Retina (tissue), 1 donor: ENCODE measurements around the gene ZC3H4.
"Not testable (repeated sequence)": the region's sequence is repeated elsewhere in the genome, so short reads cannot be mapped to it uniquely, and the experiment has no call there.

ENCODE experiments used
- DNase-seq: peaks from one replicate; pipeline ENCODE4 v3.0.0-alpha.2; 2016

Gene ZC3H4

GRCh38 chr19:47112997-47113849, at the start of gene ZC3H4:
TSS of gene ZC3H4 (minus strand) at chr19:47113776. CDS start at chr19:47112584, 1,192 bp downstream.
- peak; percentile 98 for DNase-seq

DNA sequence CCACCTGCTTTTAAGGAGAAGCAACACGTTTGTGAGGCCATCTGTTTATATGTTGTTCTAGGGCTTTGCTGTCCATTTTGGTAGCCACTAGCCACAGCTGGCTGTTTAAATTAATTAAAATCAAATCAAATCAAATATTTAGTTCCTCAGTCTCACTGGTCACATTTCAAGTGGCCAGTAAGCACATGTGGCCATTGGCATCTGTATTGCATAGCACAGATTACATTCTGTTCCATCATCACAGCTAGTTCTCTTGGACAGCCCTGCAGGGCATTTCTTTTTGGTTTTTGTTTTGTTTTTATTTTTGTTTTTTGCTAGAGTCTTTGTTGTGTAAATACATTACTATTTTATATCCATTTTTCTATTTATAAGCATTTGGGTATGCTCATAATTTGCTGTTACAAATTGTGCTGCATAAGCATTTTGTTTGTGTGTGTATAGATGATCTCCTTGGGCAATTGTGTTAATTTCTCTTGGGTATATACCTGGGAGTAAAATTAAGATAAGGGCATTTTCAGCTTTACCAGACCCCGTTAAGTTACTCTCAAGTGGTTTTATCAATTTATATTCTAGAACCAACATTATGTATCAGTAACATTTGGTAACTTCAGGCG, 48.4 kb upstream of the ZC3H4 start:
- no peak for DNase-seq

- DNase-seq, result no peak
Observed at GRCh38 chr19:47158879-47159503, 45.4 kb upstream of the ZC3H4 start.

- DNase-seq, result no peak
Observed at GRCh38 chr19:47158367-47158791, 44.8 kb upstream of the ZC3H4 start.

GRCh38 chr19:47157431-47158321, 44.1 kb upstream of the ZC3H4 start:
- peak; percentile 25 for DNase-seq

GRCh38 chr19:47156861-47157430, 43.4 kb upstream of the ZC3H4 start:
- no peak for DNase-seq

DNA sequence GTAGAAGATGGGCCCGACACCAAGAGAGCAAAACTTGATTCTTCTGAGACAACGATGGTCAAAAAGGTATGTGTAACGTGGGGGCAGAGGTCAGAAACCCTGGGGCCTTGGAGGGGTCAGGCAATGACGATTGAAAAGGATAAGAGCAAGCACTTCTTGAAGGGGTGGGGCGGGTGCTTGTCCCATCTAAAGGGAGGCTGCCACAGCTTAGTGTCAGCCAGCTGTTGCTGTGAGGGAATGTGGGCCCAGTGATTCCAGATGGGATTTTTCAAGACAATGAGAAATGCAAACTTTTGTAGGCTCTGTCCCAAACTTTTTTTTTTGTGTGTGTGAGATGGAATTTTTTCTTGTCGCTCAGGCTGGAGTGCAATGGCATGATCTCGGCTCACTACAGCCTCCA, 41.6 kb upstream of the ZC3H4 start:
- no peak for DNase-seq

DNA sequence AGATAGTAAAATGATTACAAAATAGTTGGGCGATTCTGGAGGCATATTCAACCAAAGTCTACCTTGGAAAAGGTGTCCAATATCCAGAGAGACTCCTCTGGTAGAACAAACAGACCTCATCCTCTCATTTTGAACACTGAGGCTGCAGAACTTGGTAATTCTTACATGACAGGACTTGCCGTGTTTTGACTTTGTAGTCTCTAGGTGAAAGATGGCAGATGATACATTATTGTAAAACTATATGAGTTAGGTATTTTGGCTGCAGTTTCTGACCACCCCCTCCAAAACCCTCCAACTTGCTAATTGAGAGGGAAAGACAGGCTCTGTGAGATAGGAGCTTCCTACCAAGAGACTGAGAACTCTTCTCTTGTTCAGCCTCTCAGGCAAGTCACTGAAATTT, 39.7 kb upstream of the ZC3H4 start:
- DNase-seq, result no peak

- no peak for DNase-seq
Observed at GRCh38 chr19:47152632-47153031, 39.1 kb upstream of the ZC3H4 start.

DNA sequence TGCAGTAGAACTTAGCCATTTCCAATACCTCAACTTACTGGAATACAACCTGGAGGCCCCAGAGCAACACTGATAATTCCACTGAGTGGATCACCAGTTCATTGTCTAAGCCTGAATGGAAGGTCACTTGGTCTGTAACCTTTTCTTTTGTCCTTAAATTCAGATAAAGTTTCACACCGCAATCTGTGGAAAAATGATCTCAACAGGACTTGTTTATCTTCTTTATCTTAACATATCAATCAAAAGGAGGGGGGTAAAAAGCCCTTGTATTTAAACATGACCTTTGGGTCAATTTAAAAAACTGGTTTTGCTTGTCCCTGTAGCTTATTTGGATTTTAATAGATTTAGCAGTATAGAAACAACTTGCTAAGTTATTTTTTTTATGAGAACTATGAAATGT, 38.6 kb upstream of the ZC3H4 start:
- no peak for DNase-seq

GRCh38 chr19:47151627-47152026, 38.1 kb upstream of the ZC3H4 start:
- no peak for DNase-seq

DNA sequence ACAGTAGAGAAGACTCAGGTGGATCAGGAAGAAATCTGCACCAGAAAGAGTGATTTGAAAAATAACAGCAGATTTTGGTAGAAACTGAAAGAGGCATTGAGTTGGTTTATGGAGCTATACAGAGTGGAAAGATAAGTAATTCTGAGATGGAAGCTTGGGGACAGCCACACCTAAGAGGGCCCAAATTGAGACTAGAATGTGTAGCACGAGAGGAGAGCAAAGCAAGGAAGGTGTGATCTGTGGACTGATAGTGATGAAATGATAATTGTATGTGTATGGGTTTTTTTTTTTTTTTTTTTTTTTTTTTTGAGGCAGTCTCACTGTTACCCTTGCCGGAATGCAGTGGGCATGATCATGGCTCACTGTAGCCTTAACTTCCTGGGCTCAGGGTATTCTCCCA, 33.3 kb upstream of the ZC3H4 start:
- no peak for DNase-seq

- no peak for DNase-seq
Observed at GRCh38 chr19:47145639-47146486, 32.3 kb upstream of the ZC3H4 start.

- DNase-seq, result no peak
Observed at GRCh38 chr19:47144630-47145029, 31.1 kb upstream of the ZC3H4 start.

- DNase-seq, result no peak
Observed at GRCh38 chr19:47143322-47144073, 29.9 kb upstream of the ZC3H4 start.

GRCh38 chr19:47142779-47143178, 29.2 kb upstream of the ZC3H4 start:
- DNase-seq, result no peak

DNA sequence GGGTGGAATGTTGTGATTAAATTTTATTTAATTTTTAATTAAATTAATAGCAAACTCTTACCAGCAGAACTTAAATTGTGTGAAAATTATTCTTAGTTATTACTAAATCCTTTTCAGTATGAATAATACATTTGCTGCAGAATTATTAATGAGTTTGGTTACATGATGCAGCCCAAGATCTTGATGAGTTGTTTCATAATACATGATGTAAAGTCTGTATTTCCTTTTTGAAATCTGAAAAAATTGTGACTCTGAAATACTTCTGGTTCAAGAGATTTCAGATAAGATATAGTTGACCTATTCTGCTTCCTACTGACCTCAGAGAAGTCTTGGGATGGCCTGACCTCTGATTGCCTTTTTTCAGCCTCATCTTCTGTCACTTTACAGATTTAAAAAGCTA, 28.1 kb upstream of the ZC3H4 start:
- no peak for DNase-seq

- DNase-seq, result not testable (repeated sequence)
Observed at GRCh38 chr19:47141252-47141651, 27.7 kb upstream of the ZC3H4 start.

- no peak for DNase-seq
Observed at GRCh38 chr19:47135156-47135555, 21.6 kb upstream of the ZC3H4 start.

- no peak for DNase-seq
Observed at GRCh38 chr19:47134545-47134944, 21.0 kb upstream of the ZC3H4 start.

- no peak for DNase-seq
Observed at GRCh38 chr19:47133021-47133471, 19.5 kb upstream of the ZC3H4 start.
